GM18870 (cell line): Measurements from ENCODE around the gene LRRC47.
"Not testable (repeated sequence)": the region's sequence is repeated elsewhere in the genome, so short reads cannot be mapped to it uniquely, and the experiment has no call there.

Experiments
- ATAC-seq: cut with Tn5 transposase; IDR thresholded peaks from one replicate; pipeline ENCODE4 v1.9.1; 2021; ENCODE audit warnings: moderate library complexity; ENCODE audit not compliant: unreplicated experiment

LRRC47 gene

DNA sequence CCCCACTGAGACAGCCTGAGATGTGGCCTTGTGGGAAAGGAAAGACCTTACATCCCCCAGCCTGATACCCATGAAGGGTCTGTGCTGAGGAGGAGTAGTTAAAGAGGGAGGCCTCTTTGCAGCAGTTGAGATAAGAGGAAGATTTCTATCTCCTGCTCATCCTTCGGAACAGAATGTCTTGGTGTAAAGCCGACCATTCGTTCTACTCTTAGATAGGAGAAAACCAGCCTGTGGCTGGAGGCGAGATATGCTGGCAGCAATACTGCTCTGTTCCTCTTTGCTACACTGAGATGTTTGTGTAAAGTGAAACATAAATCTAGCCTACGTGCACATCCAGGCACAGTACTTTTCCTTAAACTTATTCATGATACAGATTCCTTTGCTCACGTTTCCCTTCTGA is 45.6 kb downstream of the LRRC47 start:
- no peak for ATAC-seq

DNA sequence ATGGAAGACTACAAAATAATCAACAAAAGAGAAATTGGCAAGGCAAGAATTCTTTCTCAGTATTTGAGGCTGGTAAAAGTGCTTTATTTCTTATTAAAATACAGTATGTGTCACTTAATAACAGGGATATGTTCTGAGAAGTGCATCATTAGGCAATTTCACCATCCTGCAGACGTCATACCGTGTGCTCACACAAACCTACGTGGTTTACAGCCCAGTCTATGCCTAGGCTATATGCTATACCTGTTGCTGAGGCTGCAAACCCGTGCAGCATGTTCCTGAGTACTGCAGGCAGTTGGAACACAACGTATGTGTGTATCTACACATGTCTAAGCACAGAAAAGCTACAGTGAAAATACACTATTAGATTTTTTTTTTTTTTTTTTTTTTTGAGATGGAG is 46.8 kb downstream of the LRRC47 start:
- ATAC-seq = no peak

DNA sequence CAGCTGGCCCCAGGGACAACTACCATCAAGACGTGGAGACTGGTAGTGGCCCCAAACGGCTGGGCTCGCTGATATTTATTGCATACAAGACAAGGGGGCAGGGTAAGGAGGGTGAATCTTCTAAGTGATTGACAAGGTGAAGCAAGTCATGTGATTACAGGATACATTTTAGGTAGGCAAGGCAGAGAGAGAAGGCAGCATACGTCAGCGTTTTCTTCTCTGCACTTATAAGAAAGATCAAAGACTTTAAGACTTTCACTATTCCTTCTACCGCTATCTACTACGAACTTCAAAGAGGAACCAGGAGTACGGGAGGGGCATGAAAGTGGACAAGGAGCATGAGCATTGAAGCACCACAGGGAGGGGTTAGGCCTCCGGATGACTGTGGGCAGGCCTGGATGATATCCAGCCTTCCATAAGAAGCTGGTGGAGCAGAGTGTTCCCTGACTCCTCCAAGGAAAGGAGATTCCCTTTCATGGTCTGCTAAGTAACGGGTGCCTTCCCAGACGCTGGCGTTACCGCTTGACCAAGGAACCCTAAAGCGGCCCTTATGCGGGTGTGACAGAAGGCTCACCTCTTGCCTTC is 47.9 kb downstream of the LRRC47 start:
- not testable (repeated sequence) for ATAC-seq

DNA sequence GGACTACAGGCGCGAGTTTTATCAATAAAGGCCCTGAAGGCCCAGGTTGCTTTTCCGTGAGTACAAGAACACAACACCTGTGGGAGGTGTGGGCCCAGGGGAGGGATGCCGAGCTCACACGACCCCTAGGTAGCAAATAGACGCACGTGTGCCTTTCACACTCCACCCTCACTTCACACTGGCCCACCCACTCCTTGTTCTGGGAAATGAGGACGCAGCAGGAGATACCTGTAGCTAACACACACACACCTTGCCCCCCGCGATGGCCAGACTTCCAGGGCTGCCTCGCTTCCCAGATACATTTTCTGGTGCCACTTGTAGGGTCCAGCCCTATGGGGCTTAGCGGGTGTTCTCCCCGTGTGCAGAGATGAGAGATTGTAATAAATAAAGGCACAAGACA is 48.4 kb downstream of the LRRC47 start:
- ATAC-seq = no peak

DNA sequence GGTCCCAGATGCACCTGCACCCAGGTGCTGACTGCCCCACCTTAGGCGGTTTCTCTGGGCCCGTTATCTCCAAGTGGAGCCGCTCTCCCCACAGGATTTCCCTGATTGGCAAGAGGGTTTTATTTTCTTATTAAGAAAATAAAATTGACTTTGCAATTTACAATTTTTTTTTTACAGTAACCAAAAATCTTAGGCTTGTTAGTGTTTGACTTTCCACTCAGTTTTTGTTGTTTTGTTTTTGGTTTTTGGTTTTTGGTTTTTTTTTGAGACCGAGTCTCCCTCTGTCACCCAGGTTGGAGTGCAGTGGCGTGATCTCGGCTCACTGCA is 48.8 kb downstream of the LRRC47 start:
- no peak for ATAC-seq

DNA sequence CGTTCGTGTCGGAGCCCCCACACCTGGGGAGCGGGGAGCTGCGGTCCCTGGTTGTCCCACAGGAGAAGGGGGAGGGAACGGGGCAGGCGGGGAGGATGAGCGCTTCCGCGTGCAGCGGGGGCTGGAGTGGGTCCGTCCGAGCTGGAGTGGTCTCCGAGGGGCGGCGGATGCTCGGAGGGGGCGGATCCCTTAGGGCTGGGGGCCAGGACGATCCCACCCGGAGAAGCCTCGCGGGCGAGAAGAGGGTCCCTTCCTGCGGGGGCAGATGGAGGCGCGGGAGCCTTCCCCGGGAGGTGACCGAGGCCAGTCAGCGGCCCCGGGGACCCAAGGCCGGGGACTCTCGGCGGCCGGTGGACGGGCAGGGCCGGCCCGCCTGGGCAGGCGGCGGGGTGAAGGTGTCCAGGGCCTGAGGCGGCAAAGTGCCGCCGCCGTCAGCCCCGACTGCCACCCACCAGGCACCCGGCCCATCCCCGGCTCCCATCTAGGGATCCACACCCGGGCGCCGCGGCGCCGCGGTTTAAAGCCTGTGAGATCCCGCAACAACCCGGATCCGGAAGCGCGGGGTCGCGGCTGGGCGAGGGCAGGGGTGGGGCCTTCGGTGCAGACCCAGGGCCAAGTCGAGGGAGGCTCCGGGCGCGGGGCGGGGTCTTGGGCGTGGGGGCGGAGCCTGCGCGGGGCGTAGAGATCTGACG is 49.3 kb downstream of the LRRC47 start:
- ATAC-seq = no peak

DNA sequence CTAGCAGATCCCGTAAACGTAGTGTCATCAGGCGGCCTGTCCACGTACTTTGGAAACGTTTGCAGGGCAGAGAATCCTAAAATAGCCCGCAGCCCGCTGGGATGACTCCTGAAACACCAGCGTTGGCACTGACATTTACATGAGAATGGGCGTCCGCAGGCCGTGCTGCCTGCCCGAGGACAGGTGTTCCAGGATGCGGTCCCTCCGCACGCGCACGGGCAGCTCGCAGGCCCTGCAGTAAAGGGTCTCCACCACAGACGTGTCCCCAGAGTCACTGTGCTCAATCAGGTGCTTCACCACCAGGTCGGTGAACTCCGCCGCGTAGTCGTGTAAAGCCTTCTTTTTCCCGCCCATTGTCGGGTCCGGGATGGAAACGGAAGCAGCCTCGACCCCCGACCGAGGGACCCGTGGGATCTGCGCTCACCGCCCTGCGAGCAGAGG is 49.9 kb downstream of the LRRC47 start:
- no peak for ATAC-seq

DNA sequence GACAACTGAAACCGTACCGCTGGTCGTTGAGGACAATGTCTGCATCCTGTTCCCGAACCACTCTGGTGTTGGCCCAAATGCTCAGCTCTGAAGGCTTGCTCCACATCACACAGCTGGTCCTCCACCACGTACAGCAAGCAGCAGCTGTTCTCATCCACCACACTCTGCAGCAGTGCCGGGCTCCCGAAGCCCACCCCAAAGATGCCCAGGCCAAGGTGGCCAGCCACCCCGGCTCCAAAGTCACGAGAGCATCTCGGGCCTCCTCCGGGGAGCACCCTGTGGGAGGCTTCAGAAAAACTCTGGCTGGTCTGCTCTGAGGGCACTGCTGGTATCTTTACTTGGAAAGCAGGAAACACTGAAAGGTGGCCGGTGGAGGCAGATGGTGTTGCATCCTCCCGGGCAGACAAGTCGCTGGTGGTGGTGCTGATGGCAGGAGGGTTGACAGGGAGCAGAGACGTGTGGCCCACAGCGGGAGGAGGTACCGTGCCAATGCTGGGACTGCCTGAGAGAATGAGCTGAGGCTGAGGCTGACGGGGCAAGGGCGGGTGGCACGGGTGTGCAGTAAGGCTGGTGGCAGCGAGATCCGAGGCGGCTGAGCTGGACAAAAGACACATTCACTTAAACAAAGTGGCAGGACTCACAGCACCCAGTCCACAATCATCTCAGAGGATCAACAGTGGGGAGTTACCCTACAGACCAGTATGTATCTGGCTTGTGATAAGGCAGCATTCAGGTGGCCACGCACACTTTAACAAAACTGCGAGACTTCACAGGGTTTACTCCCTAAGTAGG is 50.5 kb downstream of the LRRC47 start:
- ATAC-seq = no peak

DNA sequence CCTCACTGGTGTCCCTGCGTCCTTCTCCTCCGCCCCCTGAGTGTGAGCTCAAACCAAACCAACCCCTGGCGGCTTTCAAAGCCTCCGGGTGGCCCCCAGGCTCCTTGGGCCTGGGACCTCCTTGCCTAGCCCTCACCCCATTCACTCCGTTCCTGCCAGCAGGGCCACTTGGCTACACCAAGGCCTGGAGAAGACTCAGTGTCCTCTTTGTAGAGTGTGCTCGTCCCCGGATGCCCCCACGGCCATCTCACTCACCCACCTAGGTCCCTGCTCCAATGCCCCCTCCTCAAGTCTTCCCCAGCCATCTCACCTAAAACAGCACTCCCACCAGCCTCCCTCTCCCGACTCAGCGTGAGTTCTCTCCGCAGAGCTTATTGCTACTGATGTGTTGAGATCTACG is 51.2 kb downstream of the LRRC47 start:
- ATAC-seq = no peak

DNA sequence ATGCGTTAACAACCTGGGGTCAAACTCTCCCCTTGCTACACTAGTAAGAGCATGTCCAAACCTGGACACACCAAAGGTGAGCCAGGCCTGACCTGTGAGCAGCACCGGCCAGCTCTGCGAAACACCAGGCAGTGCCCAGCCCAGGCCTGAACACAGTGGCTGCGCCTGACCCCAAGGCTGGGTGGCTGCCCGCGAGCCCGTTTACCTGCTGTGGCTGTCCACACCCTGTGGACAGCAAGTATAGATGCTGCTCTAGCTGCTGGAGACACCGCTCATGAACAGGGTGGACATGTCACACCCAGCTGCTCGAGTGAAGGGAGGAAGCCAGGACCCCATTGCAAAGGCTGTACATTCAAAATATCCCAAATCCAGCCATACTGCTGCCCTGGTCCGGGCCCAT is 51.7 kb downstream of the LRRC47 start:
- ATAC-seq = no peak

DNA sequence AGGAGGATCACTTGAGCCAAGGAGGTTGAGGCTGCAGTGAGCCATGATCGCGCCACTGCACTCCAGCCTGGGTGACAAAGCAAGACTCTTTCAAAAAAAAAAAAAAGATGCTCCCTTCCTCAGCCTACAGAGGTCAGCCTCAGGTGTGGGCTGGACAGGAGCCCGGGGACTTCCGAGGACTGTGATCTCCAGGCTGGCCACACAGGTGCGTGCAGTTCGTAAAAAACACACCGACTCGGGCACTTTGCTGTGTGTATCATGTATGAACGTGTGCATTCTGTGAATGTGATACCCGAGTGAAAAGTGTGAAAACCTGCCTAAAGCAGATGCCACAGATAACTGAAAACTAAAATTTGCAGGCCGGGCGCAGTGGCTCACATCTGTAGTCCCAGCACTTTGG is 52.5 kb downstream of the LRRC47 start:
- no peak for ATAC-seq

DNA sequence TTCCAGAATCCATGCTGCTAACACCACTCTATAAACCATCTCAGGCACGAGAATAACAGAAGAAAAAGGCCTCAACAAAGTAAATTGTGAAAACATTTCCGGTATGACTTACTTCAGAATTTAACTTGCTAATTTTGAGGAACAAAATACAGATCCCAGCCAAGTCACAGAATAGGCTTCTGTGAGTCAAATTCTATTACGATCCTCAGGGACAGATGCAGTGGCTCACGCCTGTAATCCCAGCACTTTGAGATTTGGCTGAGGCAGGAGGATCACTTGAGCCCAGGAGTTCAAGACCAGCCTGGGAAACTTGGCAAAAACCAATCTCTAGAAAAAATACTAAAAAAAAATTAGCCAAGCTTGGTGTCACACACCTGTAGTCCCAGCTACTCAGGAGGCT is 52.9 kb downstream of the LRRC47 start:
- no peak for ATAC-seq

DNA sequence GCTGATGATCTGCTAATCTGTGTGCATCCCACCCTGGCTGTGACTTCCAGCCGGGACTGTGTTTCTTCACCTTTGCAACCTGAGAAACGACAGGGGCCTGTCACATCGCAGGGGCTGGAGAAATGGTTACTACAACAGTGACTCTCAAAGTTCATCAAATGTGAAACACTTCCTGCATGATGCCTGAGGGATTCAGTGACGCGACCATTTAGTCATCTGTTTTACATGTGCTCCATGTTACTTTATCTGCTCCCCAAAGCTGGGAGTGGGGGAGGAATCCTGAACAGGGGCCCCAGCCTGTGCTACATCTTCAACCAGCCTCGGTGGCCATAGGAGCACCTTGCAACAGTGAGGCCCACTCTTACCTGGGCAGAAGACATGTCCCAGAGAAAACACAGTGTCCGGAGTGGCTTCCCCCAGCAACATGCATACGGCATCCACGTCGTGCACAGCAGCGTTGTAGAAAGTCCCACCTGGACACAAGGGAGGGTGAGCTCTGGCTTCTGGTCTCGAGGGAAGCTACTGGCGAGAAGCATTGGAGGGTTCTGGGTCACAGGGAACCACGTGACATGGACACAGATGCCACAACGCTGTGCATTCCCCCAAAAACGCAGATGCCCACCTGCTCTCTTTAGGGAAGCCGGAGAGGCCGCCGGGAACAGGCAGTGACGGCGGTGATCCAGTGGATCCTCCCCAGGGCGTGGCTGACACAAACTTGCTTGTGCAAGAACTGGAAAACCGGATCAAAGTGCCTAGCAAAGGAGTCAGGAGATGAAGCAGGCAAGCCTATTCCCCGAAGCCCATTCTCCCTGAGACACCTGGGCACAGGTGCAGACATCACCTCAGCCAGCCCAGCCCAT is 53.6 kb downstream of the LRRC47 start:
- ATAC-seq = no peak

DNA sequence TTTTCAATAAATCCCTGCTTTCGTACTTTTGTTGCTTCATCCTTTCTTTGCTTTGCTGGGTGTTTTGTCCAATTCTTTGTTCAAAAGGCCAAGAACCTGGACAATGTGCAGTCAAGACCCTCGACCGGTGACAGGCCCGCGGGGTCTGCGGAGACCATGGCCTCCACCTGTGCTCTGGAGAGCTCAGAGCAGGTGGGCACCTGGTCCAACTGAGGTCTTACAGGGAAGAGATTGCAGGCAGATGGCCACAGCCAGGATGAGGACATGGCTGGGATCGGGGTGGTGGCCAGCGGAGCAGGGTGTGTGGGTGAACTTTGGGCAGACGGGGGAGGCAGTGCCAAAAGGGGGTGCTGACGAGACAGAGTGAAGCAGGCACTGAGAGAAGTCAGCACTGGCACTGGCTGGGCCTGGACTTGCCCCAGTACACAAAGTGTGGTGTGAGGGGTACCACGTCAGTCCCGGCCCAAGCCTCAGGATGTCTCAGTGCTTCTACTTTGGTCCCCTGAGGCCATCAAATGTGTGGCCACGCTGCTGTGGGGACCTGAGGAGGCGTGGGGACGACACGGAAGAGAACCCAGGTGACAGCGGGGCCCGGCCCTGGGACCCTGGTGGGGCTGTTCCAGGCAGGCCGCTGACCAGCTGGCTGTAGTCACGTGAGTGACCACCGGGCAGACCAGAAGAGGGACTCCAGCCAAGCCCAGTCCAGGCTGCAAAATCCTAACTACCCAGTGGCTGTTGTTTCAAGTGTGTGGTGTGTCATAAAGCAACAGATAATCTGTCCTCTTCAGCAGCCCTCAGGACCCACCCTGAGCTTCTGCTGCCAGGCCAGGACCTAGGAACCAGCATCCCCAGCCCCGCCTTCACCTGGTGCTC is 54.5 kb downstream of the LRRC47 start:
- ATAC-seq = no peak

DNA sequence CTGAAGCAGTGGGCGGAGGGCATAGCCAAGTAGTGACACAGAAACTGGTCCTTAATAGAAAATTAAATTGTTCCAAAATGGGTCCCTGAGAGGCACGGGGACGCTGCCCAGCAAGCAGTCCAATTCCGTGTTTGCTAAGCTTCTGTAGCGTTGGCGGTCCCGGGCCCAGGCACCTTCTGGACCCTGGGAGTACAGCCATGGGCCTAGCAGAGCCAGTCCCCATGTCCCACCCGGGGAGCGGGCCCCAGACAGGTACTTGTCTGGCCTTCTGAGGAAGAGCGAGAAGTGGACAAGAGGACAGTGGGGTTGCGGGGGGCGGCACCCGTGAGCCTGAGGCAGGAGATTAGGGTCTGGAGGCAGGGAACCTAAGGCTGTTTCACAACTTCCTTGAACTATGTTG is 55.5 kb downstream of the LRRC47 start:
- no peak for ATAC-seq

DNA sequence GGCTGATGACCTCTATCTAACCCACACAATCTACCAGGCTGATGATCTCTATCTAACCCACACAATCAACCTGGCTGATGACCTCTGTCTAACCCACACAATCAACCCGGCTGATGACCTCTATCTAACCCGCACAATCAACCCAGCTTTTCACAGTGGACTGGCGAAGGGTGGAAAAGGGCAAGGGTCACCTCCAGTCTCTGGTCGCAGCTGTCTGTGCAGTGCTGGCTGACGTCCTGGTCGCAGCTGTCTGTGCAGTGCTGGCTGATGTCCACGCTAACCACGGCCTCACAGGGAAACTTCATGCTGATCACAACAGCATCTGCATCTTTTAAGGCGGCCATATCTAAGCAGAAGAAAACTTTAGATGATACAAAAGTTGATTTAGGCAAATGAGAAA is 56.3 kb downstream of the LRRC47 start:
- no peak for ATAC-seq

DNA sequence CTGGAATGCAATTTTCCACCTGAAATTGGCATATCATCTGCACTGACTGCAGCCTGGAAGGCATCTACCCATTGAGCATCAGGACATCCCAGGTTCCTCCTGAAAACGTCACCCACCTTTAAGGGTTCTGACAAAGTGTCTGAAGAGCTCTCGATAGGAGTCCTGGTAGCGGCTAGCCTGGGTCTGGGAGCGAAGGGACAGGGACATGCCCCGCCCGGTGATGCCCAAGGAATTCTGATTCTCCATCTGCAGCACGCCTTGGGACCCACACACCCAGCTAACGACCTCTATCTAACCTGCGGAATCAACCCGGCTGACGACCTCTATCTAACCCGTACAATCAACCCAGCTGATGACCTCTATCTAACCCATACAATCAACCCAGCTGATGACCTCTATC is 57.4 kb downstream of the LRRC47 start:
- no peak for ATAC-seq

DNA sequence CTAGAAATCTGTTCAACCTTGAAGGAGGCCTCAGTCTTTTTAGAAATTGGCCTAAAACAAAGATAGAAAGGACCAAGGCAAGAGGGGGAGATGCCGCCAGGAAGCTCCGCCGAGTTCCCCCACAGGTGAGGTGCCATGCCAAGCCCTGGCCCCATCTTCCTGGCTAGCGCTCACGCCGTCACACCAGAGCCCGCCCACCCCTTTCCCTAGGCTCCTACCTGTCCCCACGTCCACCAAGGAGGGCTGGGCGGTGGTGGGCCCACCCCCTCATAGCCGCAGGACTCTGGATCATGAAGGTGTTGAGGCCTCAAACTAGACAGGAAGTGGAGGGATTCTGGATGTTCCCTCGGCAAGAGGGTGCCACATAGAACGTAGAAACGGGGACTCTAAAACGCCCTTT is 59.6 kb downstream of the LRRC47 start:
- no peak for ATAC-seq

DNA sequence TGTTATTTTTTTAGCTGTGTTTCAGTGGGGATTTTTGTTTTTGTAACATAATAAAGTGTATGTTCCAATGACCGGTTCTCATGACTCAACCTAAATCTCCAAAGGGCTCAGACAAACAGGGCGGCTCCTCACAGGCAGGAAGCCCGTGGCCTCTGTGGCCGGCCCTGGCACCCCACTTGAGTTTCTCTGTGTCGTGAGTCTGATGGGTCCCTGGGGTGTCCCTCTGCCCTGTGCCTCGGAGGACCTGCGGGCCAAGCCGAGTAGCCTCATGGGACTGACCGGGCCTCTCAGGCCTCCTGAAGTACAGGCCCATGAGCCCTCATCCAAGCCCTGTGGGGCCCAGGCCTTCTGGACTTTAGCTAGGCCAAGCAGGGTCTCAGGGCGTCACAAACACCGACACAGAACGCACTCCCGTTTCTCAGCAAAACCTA is 60.2 kb downstream of the LRRC47 start:
- ATAC-seq = no peak

DNA sequence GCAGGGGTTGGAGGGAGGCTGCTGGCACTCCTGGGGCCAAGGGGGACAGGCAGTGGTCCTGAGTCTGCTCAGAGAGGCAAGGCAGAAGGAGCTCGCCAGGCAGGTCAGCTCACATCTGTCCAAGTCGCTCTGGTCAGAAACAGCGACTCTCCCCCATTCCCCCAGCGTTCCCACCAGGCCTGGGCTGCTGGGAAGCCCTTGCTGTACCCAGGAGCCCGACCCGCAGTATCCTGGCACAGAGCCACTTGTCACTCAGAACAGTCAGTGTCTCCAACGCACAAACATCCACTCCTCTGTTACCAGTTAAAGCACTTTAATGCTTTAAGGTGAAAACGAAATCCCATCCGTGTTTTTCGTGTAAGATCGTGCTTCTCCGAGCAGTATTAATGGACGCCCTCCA is 60.6 kb downstream of the LRRC47 start:
- ATAC-seq = no peak
